Transverse colon (tissue), 4 donors: ENCODE results near the gene KCNT2. TPM values are rescaled to one million over a fixed set of nuclear protein-coding genes. Genes with fewer than 3 reads are reported as not detected.

ENCODE experiments used
- DNase-seq: peaks from one replicate; pipeline ENCODE4 v3.0.0-alpha.2; 2019
- H3K27ac ChIP-seq, 4 donors: fragments of 200-600 bp; sonication (generic); 2 replicates each; pipeline ENCODE4 v1.5.1; 2016 to 2018; ENCODE audit warnings: inconsistent platforms in 4 of 4
- H3K27me3 ChIP-seq: fragments of 200-600 bp; sonication (generic); 2 replicates; pipeline ENCODE4 v1.5.1; 2017; ENCODE audit warnings: inconsistent platforms
- H3K36me3 ChIP-seq, 4 donors: fragments of 200-600 bp; sonication (generic); 2 replicates each; pipeline ENCODE4 v1.5.1; 2017 to 2019; ENCODE audit warnings: inconsistent platforms in 4 of 4
- H3K4me1 ChIP-seq, 4 donors: fragments of 200-600 bp; sonication (generic); 2 replicates each; pipeline ENCODE4 v1.5.1; 2017 to 2020; ENCODE audit warnings: inconsistent platforms in 4 of 4
- H3K4me3 ChIP-seq, 4 donors: fragments of 200-600 bp; sonication (generic); 1 replicate in 1 of 4; 2 replicates in 3 of 4; pipeline versions ENCODE4 v1.5.1 to v1.6.1; 2017 to 2019; ENCODE audit warnings: inconsistent platforms in 4 of 4
- H3K9me3 ChIP-seq, 2 donors: fragments of 200-600 bp; sonication (generic); 2 replicates each; pipeline ENCODE4 v1.5.1; 2017 to 2019; ENCODE audit warnings: inconsistent platforms in 2 of 2
- CTCF ChIP-seq, 5 experiments: fragments of 200-600 bp in 3 of 5; fragments of 450-650 bp in 2 of 5; sonication (generic) in 3 of 5; IDR thresholded peaks; 1 replicate in 2 of 5; 2 replicates in 3 of 5; pipeline ENCODE4 v1.5.1; 2016 to 2017; ENCODE audit warnings: antibody characterized with exemption in 5 of 5, inconsistent platforms in 3 of 5, mild to moderate bottlenecking in 2 of 5, moderate library complexity in 1 of 5
- EP300 ChIP-seq: sonication (generic); formaldehyde crosslinking; IDR thresholded peaks from one replicate; pipeline ENCODE4 v1.6.1; 2017; ENCODE audit warnings: antibody characterized with exemption, low read depth
- POLR2A ChIP-seq: fragments of 450-650 bp; IDR thresholded peaks from one replicate; pipeline ENCODE4 v1.6.1; 2016; ENCODE audit warnings: antibody characterized with exemption, mild to moderate bottlenecking, moderate library complexity
- POLR2AphosphoS5 ChIP-seq, 3 donors: sonication (generic); formaldehyde crosslinking; IDR thresholded peaks; one replicate each; pipeline ENCODE4 v1.6.1; 2016; ENCODE audit warnings: antibody characterized with exemption in 3 of 3
- WGBS, 2 donors: methylation state at CpG; one replicate each; pipeline ENCODE4 v1.1.5; 2018; ENCODE audit warnings: low coverage in 1 of 2; 5-methylcytosine and 5-hydroxymethylcytosine counted together
- in situ Hi-C, 4 donors: fragments of 200-750 bp; cut with MboI; loops; one replicate each; pipeline versions ENCODE4 v1.15.0 to v1.15.1; 2017; ENCODE audit warnings: low sequenced_read_pairs in 3 of 4, low pct_ligation_motif_present in 1 of 4, low pct_unique_long_range_greater_than_20kb in 1 of 4
- intact Hi-C: fragments of 100-400 bp; cut with DNase I; formaldehyde crosslinking; loops from one replicate; pipeline ENCODE4 v1.15.1; 2023; ENCODE audit warnings: low total_unique reads
- total RNA-seq, 4 donors: library from RNA; depleted of rRNA; stranded (reverse); fragments of >200 nt; gene quantifications; one replicate each; pipeline ENCODE4 v1.1.0, GENCODE V29; 2016

Gene KCNT2
- total RNA-seq, 4 donors from 2014 or later: 0.80 to 1.7 (median 0.96) TPM; not detected in 1

GRCh38 chr1:196517193-196517592, 91.0 kb downstream of the KCNT2 start:
- TF ChIP-seq EP300: no peak
- no peak for TF ChIP-seq POLR2A
- no peak for TF ChIP-seq CTCF (IDR thresholded peaks at IDR 0.05)
- no peak for TF ChIP-seq POLR2AphosphoS5 (IDR thresholded peaks at IDR 0.05)
- no peaks in the 10 kb centered on the region for H3K36me3 ChIP-seq
- peaks cover 0 to 3% of the 10 kb centered on the region in 2 donors for H3K9me3 ChIP-seq
- H3K27ac ChIP-seq: no peak overlapping the region
- no peak for DNase-seq
- in situ Hi-C loops: no loop called here
- no peaks in the 10 kb centered on the region for H3K4me1 ChIP-seq
- intact Hi-C loops: no loop called here
- H3K4me3 ChIP-seq: no peak overlapping the region
- no peaks in the 10 kb centered on the region for H3K27me3 ChIP-seq

- Histone ChIP-seq H3K27me3 (no peaks in the 10 kb centered on the region), H3K36me3 (no peaks in the 10 kb centered on the region), H3K27ac (no peak overlapping the region), H3K4me1 (no peaks in the 10 kb centered on the region), H3K9me3 (peaks cover 0 to 3% of the 10 kb centered on the region in 2 donors), H3K4me3 (no peak overlapping the region)
- in situ Hi-C loops: no loop called here
- TF ChIP-seq POLR2AphosphoS5 (IDR thresholded peaks at IDR 0.05) (no peak), EP300 (no peak), CTCF (IDR thresholded peaks at IDR 0.05) (no peak), POLR2A (no peak)
- WGBS, 2 donors: 63 to 66% methylated on average over 1 to 3 of the region's 3 CpGs
- intact Hi-C loops: no loop called here
- DNase-seq: no peak
These were observed 91.9 kb downstream of the KCNT2 start for GRCh38 chr1:196516373-196516772.

- 83% methylated on average over 2 of the region's 2 CpGs; no CpG with 5 or more reads in 1 of the 2 donors for WGBS, 2 donors
- Histone ChIP-seq H3K4me1 (no peaks in the 10 kb centered on the region), H3K36me3 (no peaks in the 10 kb centered on the region), H3K9me3 (peaks cover 0 to 3% of the 10 kb centered on the region in 2 donors), H3K27ac (no peak overlapping the region), H3K4me3 (no peak overlapping the region), H3K27me3 (no peaks in the 10 kb centered on the region)
- in situ Hi-C loops: no loop called here
- no peak for TF ChIP-seq POLR2A
- no peak for TF ChIP-seq EP300
- no peak for TF ChIP-seq POLR2AphosphoS5 (IDR thresholded peaks at IDR 0.05)
- no peak for TF ChIP-seq CTCF (IDR thresholded peaks at IDR 0.05)
- intact Hi-C loops: no loop called here
- DNase-seq: no peak
These were observed 92.3 kb downstream of the KCNT2 start for GRCh38 chr1:196515904-196516303.

- no peak for DNase-seq
- TF ChIP-seq EP300: no peak
- no peak for TF ChIP-seq POLR2AphosphoS5 (IDR thresholded peaks at IDR 0.05)
- no peak for TF ChIP-seq POLR2A
- no peak for TF ChIP-seq CTCF (IDR thresholded peaks at IDR 0.05)
- Histone ChIP-seq H3K4me3 (no peak overlapping the region), H3K4me1 (no peaks in the 10 kb centered on the region), H3K36me3 (no peaks in the 10 kb centered on the region), H3K27ac (no peak overlapping the region), H3K27me3 (no peaks in the 10 kb centered on the region), H3K9me3 (no peaks in the 10 kb centered on the region)
- intact Hi-C loops (no loop called here), in situ Hi-C loops (no loop called here)
- 58 to 62% methylated on average over 2 of the region's 2 CpGs for WGBS, 2 donors
These were observed 94.4 kb downstream of the KCNT2 start for GRCh38 chr1:196513821-196514220.
